Dermis microvascular lymphatic vessel endothelial cell (primary cell): ENCODE measurements around the gene THUMPD2. TPM values are rescaled to one million over a fixed set of nuclear protein-coding genes. Genes with fewer than 3 reads are reported as not detected.
A peak's percentile ranks its signal among the peaks of the same experiment; 100 is the strongest.
"Not testable (repeated sequence)": the region's sequence is repeated elsewhere in the genome, so short reads cannot be mapped to it uniquely, and the experiment has no call there.

Source experiments
- DNase-seq, 2 donors: peaks; one replicate each; pipeline versions ENCODE4 v3.0.0 to v3.0.0-alpha.2; 2010; ENCODE audit warnings: low read depth in 2 of 2
- total RNA-seq: library from RNA; depleted of rRNA; stranded (reverse); fragments of >200 nt; gene quantifications from 2 replicates; pipeline ENCODE4 v1.2.1, GENCODE V29; 2014

THUMPD2 gene
- total RNA-seq, result 4.2 and 4.4 TPM in 2 replicates

GRCh38 chr2:39778775-39779340 lies at the start of gene THUMPD2:
THUMPD2 (minus strand) TSS chr2:39779258; CDS start chr2:39779239, 19 bp downstream.
- peak; percentile 36 to 76 for DNase-seq

GRCh38 chr2:39821871-39822270 lies 42.8 kb upstream of the THUMPD2 start:
- no peak for DNase-seq

GRCh38 chr2:39816845-39817244 lies 37.8 kb upstream of the THUMPD2 start:
- no peak for DNase-seq

GRCh38 chr2:39816428-39816827 lies 37.4 kb upstream of the THUMPD2 start:
- DNase-seq, result no peak

- no peak for DNase-seq
Measured at GRCh38 chr2:39805936-39806608, 27.0 kb upstream of the THUMPD2 start.

- DNase-seq, result no peak
Measured at GRCh38 chr2:39803839-39804238, 24.8 kb upstream of the THUMPD2 start.

- DNase-seq, result no peak
Measured at GRCh38 chr2:39800752-39801151, 21.7 kb upstream of the THUMPD2 start.

GRCh38 chr2:39796134-39796533 lies 17.1 kb upstream of the THUMPD2 start:
- DNase-seq, result no peak

- not testable (repeated sequence) for DNase-seq
Measured at GRCh38 chr2:39790216-39790818, 11.3 kb upstream of the THUMPD2 start.

- DNase-seq, result no peak
Measured at GRCh38 chr2:39787950-39788349, 8.9 kb upstream of the THUMPD2 start.

- no peak for DNase-seq
Measured at GRCh38 chr2:39786761-39787522, 7.9 kb upstream of the THUMPD2 start.

GRCh38 chr2:39782591-39782990 lies 3.5 kb upstream of the THUMPD2 start:
- no peak for DNase-seq

- no peak for DNase-seq
Measured at GRCh38 chr2:39781697-39782096, 2.6 kb upstream of the THUMPD2 start.

GRCh38 chr2:39780825-39781600 lies 2.0 kb upstream of the THUMPD2 start:
- DNase-seq, result peak in 1 of 2 donors; percentile 6

- DNase-seq, result no peak
Measured at GRCh38 chr2:39779927-39780326, 869 bp upstream of the THUMPD2 start.

GRCh38 chr2:39779341-39779851 lies 338 bp upstream of the THUMPD2 start:
- no peak for DNase-seq

- DNase-seq, result no peak
Measured at GRCh38 chr2:39778233-39778632, 825 bp downstream of the THUMPD2 start.

GRCh38 chr2:39772812-39773152 lies 6.3 kb downstream of the THUMPD2 start:
- no peak for DNase-seq

- DNase-seq, result peak in 1 of 2 donors; percentile 19
Measured at GRCh38 chr2:39772086-39772811, 6.8 kb downstream of the THUMPD2 start.

GRCh38 chr2:39762448-39762847 lies 16.6 kb downstream of the THUMPD2 start:
- no peak for DNase-seq

- DNase-seq, result no peak
Measured at GRCh38 chr2:39757156-39757555, 21.9 kb downstream of the THUMPD2 start.
